AG09319 (cell line): ENCODE measurements around the gene GNG7.
"Not testable (repeated sequence)": the region's sequence is repeated elsewhere in the genome, so short reads cannot be mapped to it uniquely, and the experiment has no call there.

Experiments used
- DNase-seq: peaks from one replicate; pipeline ENCODE4 v3.0.0-alpha.2; 2010; ENCODE audit warnings: low read depth; ENCODE audit errors: extremely low read depth
- CTCF ChIP-seq: IDR thresholded peaks from 2 replicates; pipeline ENCODE4 v1.5.1; 2011; ENCODE audit warnings: low read depth, mild to moderate bottlenecking, inconsistent platforms, low read length, moderate library complexity

GNG7 gene

GRCh38 chr19:2495130-2495641 is 207.3 kb downstream of the GNG7 start:
- DNase-seq, result no peak
- TF ChIP-seq CTCF, result no peak; the same call in 1 of the 2 replicates

DNA sequence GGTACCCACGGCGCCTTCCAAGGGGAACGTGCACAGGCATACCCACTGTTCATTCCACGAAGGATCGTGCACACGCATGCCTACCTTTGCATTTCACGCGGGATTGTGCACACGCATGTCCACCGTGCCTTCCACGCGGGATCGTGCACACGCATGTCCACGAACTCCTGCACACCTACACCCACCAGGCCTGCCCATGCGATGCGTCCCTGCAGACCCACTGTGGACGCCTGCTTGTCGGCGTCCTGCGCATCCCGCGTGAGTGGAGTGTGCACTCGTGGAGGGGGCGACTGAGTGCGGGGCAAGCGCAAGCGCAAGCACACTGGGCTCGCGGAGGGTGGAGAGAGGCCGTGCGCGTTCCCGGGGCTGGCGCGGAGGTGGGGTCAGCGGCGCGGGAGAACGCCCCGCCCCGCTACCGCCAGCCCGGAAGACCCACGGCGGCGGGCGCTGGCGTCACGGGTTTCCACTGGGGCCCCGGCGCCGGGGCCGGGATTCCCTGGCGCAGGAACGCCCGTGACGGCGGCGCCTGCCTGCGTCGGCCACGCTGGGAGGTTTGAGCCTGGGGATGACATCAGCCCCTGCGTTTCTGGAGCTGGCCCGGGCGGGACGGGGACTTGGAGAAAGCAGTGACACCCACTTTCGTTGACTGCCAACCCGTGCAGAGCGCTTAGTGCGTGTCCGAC is 207.9 kb downstream of the GNG7 start:
- no peak for TF ChIP-seq CTCF
- no peak for DNase-seq

GRCh38 chr19:2494084-2494446 is 208.4 kb downstream of the GNG7 start:
- TF ChIP-seq CTCF, result no peak
- DNase-seq, result no peak

DNA sequence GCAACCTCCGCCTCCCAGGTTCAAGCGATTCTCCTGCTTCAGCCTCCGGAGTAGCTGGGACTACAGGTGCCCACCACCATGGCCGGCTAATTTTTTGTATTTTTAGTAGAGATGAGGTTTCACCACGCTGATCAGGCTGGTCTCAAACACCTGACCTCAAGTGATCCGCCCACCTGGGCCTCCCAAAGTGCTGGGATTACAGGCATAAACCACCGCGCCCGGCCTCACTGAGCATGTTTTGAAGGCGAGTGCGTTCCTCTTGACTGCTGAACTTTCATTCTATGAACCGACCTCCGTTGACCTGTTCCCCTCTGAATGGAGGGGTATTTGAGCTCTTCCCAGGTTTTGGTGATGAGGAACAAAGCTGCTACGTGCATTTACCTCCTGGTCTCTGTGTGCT is 209.0 kb downstream of the GNG7 start:
- not testable (repeated sequence) for DNase-seq

- no peak for TF ChIP-seq CTCF
- no peak for DNase-seq
Measured at GRCh38 chr19:2492870-2493269, 209.6 kb downstream of the GNG7 start.

GRCh38 chr19:2491130-2491801 is 211.2 kb downstream of the GNG7 start:
- TF ChIP-seq CTCF, result no peak
- no peak for DNase-seq

DNA sequence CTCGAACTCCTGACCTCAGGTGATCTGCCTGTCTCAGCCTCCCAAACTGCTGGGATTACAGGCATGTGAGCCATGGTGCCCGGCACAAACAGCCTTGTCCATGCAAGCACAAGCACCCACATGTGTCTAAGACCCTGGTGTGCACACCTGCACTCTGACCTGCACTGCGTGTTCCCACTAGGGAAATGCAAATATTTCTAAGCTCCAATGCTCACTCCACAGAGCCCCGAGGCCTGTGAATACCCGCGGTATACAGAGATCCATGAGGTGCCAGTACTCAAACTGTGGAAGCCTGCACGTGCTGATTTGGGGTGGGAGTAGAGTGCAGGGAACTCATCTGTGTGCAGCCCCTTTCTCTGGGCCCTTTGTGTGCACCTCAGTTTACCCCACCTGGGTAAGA is 211.8 kb downstream of the GNG7 start:
- no peak for DNase-seq
- no peak for TF ChIP-seq CTCF
